GM19324 (cell line): ENCODE data around the gene GPR158.

Source experiments
- ATAC-seq: cut with Tn5 transposase; IDR thresholded peaks from one replicate; pipeline ENCODE4 v1.9.1; 2021; ENCODE audit warnings: mild to moderate bottlenecking, moderate library complexity; ENCODE audit not compliant: unreplicated experiment, low FRiP score

GPR158 gene

DNA sequence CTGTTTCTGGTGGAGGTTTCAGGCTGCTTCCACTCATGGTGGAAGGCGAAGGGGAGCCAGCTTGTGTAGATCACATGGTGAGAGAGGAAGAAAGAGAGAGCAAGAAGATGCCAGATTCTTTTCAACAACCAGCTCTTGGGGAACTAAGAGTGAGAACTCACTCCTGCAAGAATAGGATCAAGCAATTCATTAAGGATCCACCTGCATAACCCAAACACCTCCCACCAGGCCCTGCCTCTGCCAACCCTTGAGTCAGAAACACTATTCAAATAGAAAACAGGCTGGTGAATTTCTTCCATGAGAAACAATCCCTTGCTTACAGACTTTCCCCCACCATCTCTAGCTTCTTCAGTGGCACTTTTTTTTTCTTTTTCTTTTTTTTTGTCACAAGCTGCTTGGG is 317.2 kb downstream of the GPR158 start:
- no peak for ATAC-seq

DNA sequence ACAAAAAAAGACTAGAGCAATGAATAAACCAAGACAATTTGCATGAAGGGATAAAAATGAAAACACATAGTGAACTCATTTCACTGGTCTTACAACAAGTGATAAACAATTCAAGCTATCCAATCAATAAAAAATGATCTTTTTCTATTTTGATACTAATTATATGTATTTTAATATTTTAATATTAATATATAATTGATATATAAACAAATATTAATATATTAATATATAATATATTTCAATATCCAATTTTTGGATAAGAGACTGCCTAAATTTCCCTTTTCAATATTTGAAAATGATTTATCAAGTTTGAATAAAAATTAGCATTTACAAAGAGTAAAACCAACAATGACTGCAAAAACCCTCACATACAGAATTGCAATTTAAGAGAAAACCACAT is 317.9 kb downstream of the GPR158 start:
- no peak for ATAC-seq

DNA sequence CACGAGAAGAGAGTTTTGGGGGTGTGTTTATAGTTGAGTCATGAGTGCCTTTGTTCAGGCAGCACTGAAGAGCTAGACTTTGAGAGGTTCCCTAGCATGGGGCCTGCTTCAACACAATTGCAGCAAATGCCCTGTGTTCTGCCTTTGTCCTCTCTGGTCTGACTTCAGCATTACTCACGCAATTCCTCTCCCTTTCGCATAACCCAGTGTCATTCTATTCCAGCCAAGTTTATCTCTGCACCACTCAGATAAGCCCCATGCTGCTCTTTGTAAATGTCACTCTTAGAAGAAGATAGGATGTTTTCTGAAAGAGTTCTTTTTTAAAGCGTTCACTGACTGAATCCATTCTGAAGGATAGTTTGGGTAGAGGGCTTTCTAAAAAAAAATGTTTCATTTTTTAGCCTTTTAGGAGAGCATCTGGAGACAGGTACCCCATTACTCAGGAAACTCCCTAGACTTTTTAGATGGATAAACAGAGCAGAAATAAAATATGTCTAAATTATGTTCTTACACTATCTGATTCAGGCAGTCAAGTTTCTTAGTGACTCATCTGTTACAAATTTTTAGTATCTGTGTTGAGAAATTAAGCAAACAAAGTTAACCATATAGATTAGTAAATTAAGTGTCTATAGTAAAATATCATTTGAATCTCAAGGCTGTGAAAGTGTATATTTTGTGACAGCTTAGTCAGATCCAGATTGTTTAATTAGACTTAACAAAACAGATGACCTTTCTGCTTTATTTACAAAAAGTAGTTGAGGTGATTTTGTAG is 318.5 kb downstream of the GPR158 start:
- ATAC-seq = no peak

DNA sequence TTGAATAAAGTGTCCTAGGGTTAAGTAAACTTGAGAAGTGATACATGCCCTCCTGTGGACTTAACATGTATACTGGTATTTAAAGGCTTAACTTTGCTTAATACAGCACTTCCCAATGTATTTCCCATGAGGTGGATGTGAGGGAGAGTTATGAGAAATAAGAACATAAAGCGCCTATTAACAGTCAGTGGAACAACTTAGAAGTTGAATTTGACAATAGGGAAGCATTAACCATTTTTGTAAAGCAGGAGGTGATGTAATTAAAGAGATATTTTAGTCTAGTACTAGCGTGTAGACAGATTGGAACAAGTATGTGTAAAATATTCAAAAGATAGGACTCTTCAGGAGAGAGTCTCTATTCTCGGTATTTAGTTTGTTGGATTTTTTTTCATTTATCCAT is 322.4 kb downstream of the GPR158 start:
- ATAC-seq = no peak

DNA sequence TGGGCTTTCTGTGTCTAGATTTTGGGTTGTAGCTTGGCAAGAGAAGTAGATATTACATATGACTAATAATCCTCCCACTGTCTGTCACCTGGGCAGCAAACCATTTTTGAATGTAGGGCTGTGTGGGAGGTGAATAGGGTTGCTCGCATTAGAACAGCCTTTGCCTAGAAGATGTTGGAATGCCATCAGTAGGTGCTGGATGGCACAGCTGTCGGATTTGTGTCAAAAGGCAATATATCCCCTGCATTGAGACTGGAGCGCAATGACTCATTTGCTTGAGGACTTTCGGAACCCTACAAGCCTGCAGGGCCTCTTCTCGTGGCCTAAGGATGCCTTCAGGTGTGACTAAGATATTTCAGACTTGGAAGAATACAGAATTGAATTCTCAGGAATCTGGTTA is 323.8 kb downstream of the GPR158 start:
- ATAC-seq = no peak

DNA sequence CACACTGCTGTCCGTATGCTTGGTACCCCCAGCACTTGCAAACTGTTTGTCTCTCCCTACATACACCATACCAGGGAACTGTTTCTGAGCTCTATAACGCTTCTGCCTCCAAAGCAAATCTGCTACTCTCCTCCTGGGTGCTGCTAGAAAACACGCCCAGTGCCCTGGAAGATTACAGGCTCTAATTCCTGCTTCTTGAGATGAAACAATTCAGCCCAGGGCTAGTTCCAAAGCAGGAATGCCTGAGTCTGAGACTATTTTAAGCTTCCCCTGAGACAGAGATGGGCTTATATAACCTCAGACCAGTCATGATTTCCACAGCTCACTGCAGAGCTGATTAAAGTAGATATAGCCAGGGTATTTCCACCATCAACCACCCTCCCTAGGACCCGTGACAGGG is 327.1 kb downstream of the GPR158 start:
- ATAC-seq = no peak

DNA sequence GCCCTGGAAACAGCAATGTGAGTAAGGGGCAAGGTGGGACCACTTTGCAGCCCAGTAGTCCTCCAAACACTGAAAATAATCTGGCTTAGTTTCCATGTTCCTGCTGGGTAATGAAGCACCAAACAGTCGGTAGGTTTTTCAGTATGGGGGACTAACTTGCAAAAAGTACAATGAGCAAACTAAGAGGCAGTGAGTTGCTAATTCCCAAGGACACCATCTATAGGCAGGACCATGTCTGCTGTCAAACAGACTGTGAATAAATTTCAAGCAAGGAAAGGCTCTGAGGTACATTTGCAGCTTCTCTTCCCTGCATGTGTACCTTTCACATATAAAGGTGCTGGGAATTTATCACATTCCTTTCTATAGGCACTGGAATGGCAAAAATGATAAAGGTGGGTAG is 327.7 kb downstream of the GPR158 start:
- ATAC-seq = no peak

DNA sequence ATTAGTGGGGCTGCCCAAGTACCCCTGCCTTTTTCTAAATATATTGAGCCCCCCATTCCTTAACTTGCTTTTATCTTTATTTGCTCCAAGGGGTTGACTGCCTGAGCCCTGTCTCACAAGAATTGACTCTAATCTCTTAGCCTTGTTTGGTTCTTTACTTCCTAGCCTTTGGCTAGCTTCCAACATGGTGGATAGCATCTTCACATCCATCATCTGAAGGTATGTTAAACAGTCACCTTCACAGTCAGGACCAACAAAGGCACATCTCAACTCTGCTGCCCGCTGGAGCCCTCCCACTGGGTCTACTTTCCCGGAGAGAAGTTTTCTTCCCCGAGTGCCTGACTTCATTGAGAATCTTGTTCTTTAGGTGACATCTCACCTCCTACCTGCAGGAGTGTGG is 329.5 kb downstream of the GPR158 start:
- no peak for ATAC-seq

DNA sequence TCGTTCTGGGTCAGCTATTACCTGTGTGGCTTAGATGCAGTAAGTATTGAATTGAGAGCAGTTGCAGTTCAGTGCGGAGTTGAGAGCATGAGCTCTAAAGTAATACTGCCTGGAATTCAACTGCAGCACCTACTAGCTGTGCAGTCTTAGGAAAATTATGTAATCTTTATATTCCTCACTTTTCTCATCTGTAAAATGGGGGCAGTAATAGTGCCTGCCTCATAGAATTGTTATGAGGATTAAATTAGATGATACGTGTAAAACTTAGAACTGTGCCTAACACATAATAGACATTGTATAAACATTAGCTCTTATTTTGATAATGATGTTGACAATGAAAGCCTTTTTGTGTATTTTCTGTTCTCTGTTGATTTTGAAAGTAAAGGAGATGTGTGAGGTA is 330.0 kb downstream of the GPR158 start:
- ATAC-seq = no peak

DNA sequence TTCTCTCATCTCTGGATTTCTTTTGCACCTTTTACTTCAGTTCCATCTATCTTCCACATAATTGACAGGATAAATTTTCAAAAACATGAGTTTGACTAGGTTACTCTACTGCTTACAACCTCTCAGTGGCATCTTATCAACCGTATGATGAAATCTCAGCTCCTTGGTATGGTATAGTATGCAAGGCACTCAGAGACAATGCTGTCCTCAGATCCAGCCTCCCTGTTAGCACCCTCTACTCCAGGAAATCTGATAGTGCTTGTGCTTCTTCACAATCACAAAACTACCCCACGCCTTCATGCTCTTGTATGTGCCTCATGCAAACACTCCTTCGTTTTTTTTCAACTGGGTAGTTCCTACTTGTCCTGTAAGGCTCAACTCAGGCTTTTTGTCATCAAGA is 330.7 kb downstream of the GPR158 start:
- ATAC-seq = no peak

DNA sequence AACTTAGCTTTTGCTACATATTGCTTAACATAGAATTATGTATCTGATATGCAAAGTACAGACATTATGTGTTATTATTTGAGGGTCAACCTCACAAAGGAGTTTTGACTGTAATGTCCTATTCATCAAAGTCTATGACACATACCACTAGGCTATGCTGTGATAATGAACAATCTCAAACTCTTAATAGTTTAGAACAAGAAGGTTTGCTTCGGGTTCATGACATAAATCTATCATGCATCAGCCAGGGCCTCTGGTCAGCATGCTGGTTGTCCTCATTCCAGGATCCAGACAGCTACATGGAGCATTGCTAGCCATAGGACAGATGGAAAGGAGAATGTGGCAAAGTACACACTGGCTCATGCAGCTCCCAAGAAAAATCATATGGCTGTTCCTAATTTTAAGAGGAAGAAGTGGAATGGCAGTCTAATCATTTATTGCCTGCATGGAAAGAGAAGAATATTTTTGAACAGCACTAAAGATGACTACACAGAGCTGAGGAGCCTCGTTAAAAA is 332.1 kb downstream of the GPR158 start:
- ATAC-seq = no peak

DNA sequence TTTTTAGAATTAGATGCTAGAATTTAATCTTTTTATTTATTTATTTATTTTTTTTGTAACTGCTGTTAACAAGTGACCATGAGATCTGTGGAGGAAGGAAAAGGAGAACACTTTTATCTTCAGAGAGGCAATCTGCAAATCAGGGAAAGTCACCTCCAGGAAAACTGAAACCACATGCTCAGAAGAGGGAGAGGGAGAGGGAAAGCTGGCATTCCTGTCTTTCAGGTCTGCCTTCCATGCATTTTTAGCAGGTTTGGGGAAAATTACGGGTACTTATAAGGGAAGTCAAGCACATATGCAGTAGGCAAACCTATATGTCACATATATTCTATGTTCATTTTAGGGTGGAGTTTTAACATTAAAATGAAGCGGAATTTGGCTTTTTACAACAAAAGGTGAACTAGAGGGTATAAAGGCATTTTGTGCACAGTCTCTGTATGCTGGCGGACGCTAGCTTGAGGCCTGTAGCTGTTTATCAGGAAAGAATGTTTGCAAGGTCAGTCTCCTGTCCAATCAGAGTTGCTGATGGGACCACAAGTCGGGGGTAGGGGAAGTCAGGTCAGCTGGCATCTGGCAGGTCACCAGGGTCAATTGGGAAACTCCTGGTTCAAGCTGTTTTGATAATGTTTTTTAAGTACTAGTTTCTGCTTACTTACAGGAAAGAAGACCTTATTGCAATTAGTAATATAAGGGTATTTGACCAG is 333.5 kb downstream of the GPR158 start:
- ATAC-seq = no peak

DNA sequence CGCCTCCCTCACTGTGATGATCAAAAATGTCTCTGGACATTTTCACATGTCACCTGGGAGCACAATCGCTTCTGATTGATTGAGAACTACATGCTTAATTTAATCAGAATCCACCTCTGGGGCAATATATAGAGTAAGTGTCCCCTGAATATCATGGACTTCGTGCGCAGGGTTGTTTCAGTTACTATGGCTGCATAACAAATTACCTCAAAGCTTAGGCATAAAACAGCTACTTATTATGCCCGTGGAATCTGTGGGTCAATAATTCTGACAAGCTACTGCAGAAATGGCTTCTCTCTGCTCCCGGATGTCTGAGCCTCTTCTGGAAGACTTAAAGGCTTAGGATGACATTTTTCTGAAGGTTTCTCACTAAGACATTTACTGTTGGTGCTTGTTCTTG is 334.4 kb downstream of the GPR158 start:
- no peak for ATAC-seq

DNA sequence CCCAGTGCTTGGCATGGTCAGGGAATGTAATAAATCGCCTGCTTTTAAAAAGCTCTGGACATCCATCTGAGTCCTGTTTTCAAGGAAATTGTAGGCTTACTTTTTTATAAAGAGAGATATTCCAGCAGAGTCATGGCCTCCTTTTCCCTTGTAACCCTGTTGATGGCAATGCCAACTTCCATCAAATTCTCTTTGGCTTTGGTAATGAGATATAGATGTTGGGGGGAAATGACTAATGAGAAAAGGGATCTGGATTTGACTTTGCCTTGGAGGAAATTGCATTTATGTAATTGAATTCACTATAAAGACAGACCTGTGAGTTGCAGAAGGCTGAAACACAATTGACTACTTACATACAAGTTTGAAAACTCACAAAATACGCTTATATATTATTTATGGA is 347.5 kb downstream of the GPR158 start:
- ATAC-seq = no peak

DNA sequence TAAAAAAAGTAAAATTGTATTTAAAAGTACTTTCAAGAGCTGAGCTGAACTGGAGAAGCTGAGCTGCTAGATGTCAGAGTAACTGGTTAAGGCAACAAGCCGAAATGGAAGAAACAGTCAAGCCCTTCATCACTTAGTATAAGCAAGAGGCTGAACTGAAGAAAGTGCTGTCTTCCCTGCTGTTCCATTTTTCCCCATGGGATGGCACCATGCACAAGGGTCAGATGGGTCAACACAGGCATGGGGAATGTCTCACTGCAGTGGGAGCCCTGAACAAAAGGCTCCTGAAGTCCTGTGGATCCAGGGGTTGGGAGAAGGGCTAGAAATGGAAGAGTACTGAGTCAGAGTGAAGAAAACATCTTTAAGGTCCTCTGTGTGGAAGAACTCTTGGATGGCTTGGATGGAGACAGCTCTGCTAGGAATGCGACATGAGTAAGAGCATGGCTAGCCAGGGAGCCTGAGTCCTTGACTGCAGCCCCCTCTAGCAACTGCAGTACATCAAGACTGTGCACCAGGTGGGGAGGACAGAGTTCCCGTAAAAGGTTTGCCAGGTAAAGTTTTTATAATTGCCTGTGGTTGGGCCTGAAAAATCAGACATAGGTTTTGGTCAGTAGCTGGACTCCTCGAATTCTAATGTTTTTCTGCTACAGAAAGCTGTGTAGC is 348.3 kb downstream of the GPR158 start:
- no peak for ATAC-seq

DNA sequence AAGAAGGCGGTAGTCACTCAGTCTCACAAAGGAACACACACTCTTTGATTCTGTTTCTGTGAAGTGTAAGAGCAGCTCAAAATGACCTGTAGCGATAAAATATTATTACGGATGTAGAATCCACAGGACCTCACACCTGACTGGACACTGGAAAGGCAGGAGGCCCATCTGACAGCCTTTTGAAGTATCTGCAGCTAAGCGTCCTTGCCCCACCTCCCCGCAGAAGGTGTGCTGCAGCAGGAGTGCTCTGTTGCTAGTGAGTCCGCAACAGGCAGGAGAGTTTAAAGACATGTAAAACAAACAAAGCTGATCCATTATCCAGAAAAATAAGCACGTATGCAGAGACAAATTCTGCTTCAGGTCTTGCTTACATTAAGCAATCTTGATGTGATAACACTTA is 355.5 kb downstream of the GPR158 start:
- no peak for ATAC-seq

DNA sequence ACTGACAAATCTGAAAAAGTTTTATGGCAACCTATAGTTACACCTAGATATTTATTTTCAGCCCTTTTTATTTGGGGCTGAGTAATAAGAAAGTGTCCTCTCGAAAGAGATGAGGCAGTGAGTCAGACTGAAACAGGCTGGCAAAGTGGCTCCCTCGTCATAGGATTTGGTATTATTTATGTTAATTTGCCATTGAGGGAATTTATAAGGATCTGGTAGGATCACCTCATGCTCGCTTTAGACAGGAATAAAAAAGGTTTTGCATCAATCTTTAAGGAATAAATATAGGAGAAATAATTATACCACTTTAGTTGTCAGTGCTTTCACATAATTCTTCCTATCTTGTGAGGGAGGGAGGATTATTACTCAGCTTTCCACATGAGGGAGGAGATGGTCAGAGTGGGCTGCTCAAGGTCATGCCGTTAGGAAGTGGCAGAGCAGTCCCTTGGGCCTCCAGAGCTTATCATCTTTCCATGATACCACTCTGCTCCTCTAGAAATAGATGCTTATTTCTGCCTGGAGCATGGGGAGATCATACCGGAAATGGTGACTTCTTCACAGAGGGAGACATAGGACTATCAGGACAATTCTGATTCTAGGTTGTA is 356.8 kb downstream of the GPR158 start:
- ATAC-seq = no peak

DNA sequence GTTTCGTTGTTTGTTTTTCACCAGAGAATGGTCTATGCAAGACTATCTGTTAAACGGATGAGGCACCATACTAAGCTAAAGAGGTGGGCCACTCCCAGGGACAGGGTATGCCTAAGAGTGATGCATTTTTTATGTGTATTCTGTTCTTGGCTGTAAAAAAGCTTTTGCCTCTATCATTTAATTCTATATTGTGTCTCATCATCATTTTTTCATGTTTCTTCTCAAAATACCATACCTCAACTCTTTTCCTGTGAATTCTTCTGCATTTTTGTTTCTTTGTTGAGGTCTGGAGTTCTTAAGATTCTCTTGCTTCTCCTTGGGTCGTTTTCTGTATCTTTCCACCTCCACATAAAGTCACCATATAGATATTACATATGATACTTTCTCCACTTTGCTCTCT is 357.4 kb downstream of the GPR158 start:
- no peak for ATAC-seq

DNA sequence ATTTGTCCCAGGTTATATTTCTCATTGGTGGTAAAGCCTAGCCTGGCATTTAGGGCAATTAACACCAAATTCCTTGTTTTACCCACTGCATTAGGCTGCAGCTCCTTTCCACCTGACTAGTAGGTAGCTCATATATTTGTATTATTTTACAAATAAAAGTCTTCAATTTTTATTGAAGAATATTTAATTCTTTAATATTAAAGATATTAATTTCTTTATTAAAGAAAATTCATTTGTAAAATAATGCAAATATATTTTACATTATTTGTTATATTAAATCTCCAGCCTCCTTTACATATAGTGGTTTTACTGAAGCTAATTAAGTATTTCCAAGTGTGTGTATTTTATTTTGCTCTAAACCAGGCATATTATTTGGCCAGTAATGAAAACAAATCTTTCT is 361.2 kb downstream of the GPR158 start:
- ATAC-seq = no peak

DNA sequence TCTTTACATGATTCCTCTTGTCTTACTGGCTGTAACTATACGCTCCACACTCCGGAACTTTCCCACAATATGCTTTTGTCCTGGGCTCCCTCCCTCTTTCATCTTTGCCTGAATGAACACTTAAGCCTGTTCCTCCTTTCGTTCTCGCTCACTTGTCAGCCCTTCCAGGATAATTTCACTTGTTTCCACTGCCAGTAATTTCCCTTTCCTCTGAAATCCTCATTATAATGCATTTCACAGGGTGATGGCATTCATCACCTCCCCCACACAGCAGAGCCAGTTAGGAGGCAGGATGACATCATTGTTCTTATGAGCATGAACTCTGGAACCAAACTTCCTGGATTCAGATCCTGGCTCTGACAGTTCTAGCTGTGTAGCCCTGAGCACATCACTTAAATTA is 372.6 kb downstream of the GPR158 start:
- no peak for ATAC-seq

DNA sequence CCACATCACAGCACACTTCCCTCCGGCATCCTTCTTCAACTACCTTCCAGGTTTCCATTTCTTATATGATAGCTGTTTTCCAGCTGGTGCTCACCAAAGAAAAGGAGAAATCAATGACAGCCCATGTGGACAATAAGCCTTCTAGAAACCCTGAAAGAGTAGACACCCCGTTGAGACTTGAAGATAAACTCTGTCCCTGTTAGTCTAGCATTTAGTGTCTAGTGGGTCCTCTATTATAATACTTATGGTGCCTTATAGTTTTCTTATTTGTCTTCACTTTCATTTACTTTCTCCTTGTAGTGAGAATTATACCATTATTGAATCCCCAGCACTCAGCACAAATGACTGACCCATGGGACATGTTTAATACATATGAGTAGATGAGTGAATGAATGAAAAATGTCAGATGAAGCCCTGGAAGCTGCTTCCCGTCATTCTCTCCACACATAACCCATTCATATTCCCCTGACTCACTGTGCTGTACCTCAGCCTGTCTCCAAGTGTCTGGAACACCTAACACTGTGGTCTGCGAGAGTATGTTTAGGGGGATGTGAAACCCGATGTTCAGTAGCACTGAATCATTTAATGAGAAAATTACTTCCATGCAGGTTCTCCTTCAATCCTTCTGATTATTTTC is 377.6 kb downstream of the GPR158 start:
- ATAC-seq = no peak
